HG03378 (cell line): ENCODE data around the gene RASAL2.
"Not testable (repeated sequence)": the region's sequence is repeated elsewhere in the genome, so short reads cannot be mapped to it uniquely, and the experiment has no call there.

ENCODE experiments used
- ATAC-seq: cut with Tn5 transposase; IDR thresholded peaks from one replicate; pipeline ENCODE4 v1.9.1; 2021; ENCODE audit warnings: mild to moderate bottlenecking, moderate library complexity; ENCODE audit not compliant: unreplicated experiment

The RASAL2 gene

DNA sequence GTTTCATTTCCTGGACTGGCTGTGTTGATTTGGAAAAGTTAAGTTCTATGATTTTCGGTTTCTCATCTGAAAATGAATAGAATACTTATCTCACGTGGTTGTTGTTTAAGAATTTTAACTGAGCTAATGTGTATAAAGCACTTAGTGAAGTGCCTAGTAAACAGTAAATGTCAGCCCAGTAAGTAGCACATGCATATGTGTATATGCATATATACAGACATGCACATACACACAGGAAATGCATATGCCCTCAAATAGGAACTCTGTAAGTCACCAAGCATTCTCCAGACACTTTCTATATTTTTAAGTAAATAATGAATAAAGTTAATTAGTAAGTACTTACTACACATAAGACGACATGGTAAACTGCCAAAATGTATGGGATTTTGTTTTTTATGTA is 274.3 kb downstream of the RASAL2 start:
- ATAC-seq = no peak

DNA sequence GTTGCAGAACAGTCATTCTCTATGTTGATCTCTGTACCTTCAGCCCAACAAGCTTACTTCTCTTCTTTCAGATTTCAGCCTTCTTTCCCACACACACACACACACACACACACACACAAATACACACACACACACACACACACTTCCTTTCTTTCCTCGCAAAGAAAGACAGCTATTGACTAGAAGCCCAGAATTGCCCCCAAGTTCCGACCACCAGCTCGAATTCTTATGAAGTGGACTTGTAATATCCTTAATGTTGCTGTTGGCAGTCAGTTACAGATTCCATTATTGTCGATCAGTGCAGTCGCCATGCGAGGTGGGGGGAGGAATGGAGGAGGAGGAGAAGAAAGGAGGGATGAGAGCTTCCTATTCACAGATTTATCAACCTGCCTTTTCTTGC is 277.3 kb downstream of the RASAL2 start:
- ATAC-seq = no peak

- no peak for ATAC-seq
Measured at GRCh38 chr1:178371933-178372388, 278.1 kb downstream of the RASAL2 start.

GRCh38 chr1:178374016-178374415 is 280.1 kb downstream of the RASAL2 start:
- ATAC-seq = no peak

- no peak for ATAC-seq
Measured at GRCh38 chr1:178376008-178376407, 282.1 kb downstream of the RASAL2 start.

DNA sequence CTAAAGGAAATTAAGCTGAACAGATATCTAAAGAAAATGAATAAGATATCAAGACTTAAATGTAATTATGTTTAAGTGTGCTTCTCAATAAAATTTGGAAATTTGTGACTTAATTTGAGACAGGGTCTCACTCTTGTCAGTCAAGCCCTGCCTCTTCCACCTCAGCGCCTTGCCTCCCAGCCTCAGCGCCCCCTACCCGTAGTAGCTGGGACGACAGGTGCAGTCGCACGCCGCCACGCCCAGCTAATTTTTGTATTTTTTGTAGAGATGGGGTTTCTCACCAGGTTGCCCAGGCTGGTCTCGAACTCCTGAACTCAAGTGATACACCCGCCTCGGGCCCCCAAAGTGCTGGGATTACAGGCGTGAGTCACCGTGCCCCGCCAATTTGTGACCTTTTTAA is 285.9 kb downstream of the RASAL2 start:
- ATAC-seq = no peak

- no peak for ATAC-seq
Measured at GRCh38 chr1:178382372-178382771, 288.5 kb downstream of the RASAL2 start.

DNA sequence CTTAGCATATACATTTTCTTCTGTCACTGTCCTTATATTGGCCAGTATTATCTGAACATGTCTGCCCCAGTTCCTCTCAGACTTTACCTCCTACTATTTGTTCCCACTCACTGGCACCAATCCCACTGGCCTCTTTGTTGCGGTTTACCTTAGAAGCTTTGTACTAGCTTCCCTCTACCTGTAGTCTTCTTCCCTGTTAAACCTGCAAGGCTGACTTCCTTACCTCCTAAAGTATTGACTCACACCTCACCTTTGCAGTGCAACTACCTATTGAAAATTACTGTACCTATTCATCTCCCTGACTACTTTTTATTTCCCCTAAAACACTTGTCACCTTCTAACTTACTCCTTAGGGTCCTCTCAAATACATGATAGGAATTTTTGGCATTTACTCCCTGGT is 291.8 kb downstream of the RASAL2 start:
- no peak for ATAC-seq

DNA sequence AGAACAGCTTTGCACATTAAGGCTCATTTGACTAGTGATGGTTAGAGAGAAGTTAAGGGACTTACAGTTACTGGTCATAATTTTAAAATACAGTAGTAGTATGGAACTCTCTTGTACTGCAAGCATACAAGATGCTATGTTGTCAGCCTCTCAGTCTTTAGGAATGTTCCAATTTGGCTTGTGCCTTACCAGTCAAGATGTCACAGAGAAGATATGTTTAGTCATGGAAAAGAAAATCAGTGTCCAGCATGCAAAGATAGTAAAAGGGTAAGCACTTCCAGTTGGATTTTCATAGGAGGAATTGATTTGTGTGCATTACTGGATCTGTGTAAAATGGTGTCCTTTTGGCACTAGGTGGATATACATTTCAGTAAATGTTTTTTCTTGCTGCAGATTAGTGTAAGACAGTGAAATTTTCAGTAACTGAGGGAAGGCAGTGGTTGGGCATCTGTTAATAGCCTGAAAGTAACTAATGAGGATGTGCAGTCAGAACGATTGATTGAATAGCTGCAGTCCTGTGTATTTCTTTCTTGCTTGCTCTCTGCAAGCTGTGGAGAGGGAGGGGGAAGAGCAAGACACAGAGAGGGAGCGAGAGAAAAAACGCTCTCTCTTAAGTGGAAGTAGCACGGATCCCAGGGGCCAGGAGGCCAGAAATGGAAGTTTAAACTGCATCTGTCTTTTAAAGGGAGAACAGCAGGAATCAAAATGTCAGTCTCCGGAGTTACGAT is 294.7 kb downstream of the RASAL2 start:
- no peak for ATAC-seq

GRCh38 chr1:178389441-178389840 is 295.5 kb downstream of the RASAL2 start:
- no peak for ATAC-seq

- ATAC-seq = not testable (repeated sequence)
Measured at GRCh38 chr1:178390280-178390679, 296.4 kb downstream of the RASAL2 start.

DNA sequence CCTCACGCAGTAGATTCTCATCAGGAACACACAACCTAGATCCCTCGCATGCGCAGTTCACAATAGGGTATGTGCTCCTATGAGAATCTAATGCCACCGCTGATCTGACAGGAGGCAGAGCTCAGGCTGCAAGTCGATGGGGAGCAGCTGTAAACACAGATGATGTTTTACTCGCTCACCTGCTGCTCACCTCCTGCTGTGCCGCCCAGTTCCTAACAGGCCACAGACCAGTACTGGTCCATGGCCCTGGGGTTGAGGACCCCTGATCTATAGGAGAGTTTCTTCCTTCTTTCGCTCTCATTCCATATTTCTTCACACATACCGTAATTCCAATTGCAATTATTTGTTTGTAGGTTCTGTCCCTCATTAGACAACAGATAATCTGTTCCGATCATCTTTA is 299.5 kb downstream of the RASAL2 start:
- ATAC-seq = no peak

DNA sequence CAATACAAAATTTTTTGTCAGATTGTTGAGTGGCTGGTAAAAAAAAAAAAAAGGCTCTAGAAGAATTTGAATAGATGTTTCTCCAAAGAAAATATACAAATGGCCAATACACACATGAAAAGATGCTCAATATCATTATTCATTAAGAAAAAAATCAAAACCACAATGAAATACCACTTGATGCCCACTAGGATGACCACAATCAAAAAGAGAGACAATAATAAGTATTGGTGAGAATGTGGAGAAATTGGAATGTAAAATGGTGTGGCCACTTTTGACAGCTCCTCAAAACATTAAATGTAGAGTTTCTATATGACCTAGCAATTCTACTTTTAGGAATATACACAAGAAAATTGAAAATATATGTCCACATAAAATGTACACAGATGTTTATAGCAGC is 302.9 kb downstream of the RASAL2 start:
- no peak for ATAC-seq

DNA sequence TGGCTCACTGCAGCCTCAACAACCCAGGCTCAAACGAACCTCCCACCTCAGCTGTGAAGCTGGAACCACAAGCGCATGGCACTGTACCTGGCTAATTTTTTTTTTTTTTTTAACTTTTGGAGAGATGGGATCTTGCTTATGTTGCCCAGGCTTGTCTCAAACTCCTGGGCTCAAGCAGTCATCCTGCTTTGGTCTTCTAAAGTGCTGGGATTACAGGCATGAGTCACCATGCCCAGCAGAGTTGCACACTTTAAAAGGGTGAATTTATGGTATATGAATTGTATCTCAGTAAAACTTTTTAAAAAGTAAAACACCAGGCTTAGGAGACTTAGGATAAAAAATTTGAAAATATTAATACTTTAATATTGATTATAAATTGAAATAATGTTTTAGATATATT is 303.8 kb downstream of the RASAL2 start:
- ATAC-seq = no peak

- ATAC-seq = no peak
Measured at GRCh38 chr1:178399177-178399728, 305.3 kb downstream of the RASAL2 start.

DNA sequence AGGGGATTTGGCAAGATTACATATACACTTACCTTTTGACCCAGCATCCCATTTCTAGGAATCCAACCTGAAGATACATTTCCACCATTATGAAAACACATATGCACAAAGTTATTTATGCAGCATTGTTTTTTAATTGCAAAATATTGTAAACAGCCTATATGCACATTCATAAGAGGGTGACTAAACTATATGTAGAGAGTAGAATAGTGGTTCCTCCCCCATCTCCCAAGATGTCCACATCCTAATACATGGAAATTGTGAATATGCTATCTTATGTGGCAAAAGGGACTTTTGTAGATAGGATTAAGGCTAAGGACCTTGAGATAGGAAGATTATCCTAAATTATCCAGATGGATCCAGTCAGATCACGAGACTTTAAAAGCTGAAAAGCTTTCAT is 311.2 kb downstream of the RASAL2 start:
- ATAC-seq = no peak

DNA sequence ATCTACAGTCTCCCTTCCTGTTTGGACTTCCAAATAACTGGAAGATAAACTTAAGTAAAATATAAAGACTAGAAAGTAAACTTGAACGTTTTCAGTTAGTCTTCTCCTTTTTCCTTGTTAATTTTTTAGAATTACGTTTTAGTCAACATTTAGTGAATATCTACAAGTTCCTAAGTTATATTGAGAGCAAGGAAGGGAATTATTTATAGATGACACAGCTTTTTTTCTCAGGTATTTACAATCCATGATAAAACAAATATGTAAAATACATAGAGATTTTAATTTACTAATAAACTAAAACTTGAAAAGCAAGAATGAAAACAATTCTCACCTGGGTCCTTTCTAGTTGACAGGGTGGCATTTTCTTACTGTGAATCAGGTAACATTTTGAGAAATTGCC is 313.3 kb downstream of the RASAL2 start:
- no peak for ATAC-seq

DNA sequence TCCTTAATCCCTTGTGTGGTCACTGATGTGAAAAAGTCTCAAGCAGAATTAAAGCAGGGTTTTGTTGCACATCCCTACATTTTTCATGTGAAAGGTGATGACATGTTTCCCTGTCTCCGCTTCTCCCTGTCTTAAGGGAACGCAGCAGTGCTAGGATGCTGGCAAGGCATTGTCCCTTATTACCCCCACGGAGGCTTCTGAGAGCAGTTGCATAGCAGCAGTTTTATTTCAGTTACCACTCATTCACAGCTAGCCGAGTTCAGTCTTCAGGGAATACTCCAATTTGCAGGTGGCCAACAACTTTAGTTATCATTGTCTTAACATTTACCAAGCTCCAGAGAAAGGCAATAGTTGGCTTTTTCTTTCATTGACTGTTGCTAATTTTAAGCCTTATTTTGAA is 313.8 kb downstream of the RASAL2 start:
- ATAC-seq = no peak

- ATAC-seq = no peak
Measured at GRCh38 chr1:178408871-178409270, 315.0 kb downstream of the RASAL2 start.

GRCh38 chr1:178409541-178409940 is 315.6 kb downstream of the RASAL2 start:
- ATAC-seq = no peak

DNA sequence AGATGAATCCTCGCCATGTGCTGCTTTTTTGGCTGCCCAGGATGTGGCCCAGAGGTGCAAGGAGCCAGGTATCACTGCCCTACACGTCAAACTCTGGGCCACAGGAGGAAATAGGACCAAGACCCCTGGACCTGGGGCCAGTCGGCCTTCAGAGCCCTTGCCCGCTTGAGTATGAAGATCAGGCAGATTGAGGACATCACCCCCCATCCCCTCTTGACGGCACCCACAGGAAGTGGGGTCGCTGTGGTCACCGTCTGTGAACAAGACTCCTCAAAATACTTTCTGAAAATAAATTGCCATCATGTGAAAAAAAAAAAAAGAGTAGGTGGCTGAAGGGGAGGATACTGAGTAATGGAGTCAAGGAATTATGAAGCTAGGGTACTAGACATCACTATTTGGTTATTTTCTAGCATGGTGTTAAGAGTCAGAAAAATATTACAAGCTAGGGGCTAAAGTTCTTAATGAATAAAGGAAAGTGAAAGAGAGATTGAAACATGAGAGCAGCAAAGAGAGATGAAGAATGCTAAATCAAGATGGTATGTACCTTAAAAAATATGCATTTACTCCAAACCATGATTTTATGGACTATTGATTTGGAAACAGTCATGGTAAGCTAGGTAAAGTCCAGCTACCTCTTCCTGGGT is 318.0 kb downstream of the RASAL2 start:
- peak; percentile 54 for ATAC-seq

- ATAC-seq = peak; percentile 85
Measured at GRCh38 chr1:178412400-178412770, 318.5 kb downstream of the RASAL2 start.
